Hematopoietic multipotent progenitor cell treated with erythropoietin and hydrocortisone succinate and interleukin-3 and kit ligand, for 8 days (in vitro differentiated cells): Measurements from ENCODE around the gene SRSF8.
"Not testable (repeated sequence)": the region's sequence is repeated elsewhere in the genome, so short reads cannot be mapped to it uniquely, and the experiment has no call there.

Experiments used
- DNase-seq: peaks from one replicate; pipeline ENCODE4 v3.0.0-alpha.2; 2015

Gene SRSF8

GRCh38 chr11:95098826-95099225, 32.1 kb downstream of the SRSF8 start:
- DNase-seq: no peak

GRCh38 chr11:95100191-95100648, 33.5 kb downstream of the SRSF8 start:
- peak; percentile 77 for DNase-seq

- DNase-seq: no peak
These were observed 34.3 kb downstream of the SRSF8 start for GRCh38 chr11:95100856-95101507.

- DNase-seq: no peak
These were observed 35.2 kb downstream of the SRSF8 start for GRCh38 chr11:95101935-95102334.

- DNase-seq: no peak
These were observed 36.0 kb downstream of the SRSF8 start for GRCh38 chr11:95102733-95103132.

- DNase-seq: no peak
These were observed 37.0 kb downstream of the SRSF8 start for GRCh38 chr11:95103701-95104100.

GRCh38 chr11:95104121-95104830, 37.6 kb downstream of the SRSF8 start:
- no peak for DNase-seq

- DNase-seq: no peak
These were observed 38.1 kb downstream of the SRSF8 start for GRCh38 chr11:95104856-95105255.

- DNase-seq: no peak
These were observed 41.5 kb downstream of the SRSF8 start for GRCh38 chr11:95108159-95108611.

GRCh38 chr11:95108671-95109551, 42.2 kb downstream of the SRSF8 start:
- DNase-seq: peak; percentile 85

- not testable (repeated sequence) for DNase-seq
These were observed 44.8 kb downstream of the SRSF8 start for GRCh38 chr11:95111471-95111870.

GRCh38 chr11:95111923-95112540, 45.3 kb downstream of the SRSF8 start:
- DNase-seq: no peak

- DNase-seq: no peak
These were observed 48.9 kb downstream of the SRSF8 start for GRCh38 chr11:95115597-95115996.

GRCh38 chr11:95119361-95120060, 52.8 kb downstream of the SRSF8 start:
- no peak for DNase-seq
